Stimulated activated CD8-positive, alpha-beta memory T cell treated with anti-CD3 and anti-CD28 coated beads, Interleukin-12 subunit alpha, Interleukin-12 subunit beta, amount 100 ng/mL, for 4 hours (primary cell): ENCODE data around the gene CKLF.
"Not testable (repeated sequence)": the region's sequence is repeated elsewhere in the genome, so short reads cannot be mapped to it uniquely, and the experiment has no call there.

Experiments
- DNase-seq: peaks from one replicate; pipeline ENCODE4 v3.0.0-alpha.2; 2020; ENCODE audit warnings: low read depth

CKLF gene, protein sequence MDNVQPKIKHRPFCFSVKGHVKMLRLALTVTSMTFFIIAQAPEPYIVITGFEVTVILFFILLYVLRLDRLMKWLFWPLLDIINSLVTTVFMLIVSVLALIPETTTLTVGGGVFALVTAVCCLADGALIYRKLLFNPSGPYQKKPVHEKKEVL

DNA sequence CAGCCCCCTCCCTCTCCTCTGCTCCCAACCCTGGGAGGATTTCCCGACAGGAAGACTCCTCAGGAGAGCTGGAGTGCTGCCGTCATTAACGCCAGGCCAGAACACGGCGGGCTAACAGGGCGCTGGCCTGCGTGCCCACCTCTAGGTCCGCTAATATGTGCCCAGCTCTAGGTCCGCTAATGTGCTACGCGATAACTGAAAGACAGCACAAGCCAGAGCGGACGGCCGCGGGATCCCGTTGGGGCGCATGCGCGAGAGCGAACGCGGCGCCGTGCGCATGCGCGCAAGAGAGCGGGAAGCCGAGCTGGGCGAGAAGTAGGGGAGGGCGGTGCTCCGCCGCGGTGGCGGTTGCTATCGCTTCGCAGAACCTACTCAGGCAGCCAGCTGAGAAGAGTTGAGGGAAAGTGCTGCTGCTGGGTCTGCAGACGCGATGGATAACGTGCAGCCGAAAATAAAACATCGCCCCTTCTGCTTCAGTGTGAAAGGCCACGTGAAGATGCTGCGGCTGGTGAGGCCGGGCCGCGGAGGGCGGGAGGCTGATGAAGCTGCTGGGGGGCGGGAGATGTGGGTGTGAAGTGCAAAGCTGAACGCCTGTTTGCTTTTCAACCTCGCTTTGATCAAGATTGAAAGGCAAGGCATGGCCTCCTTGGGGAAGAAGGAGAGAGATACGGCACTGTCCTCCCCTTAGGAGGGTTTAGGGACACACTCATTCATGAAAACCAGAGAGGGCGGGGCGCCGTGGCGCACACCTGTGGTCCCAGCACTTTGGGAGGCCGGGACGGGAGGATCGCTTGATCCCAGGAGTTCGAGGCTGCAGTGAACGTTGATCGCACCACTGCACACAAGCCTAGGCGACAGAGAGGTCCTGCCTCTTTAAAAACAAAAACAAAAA is at the start of gene CKLF:
Gene CKLF (plus strand): TSS at position 291 of the 892 bp plus-strand sequence. CDS start 140 bp downstream, at position 431.
- DNase-seq, result peak; percentile 87

DNA sequence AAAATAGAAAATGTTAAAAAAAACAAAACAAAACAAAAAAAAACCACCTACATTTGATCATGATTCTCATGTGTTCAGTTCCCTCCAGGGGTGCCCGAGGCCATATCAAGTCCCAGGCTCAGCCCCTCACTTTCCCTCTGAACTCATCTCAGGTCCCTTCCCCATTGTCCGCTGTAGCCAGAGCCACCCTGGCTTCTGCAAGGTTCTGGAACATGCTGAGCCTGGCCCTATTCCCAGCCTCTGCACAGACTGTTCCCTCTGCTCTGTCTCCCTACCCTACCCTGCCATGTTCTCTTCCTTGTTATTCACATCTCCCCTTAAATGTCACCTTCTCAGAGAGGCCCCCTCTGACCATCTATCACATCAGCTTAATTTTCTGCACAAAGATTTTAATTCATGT is 49.3 kb upstream of the CKLF start:
- DNase-seq, result no peak

DNA sequence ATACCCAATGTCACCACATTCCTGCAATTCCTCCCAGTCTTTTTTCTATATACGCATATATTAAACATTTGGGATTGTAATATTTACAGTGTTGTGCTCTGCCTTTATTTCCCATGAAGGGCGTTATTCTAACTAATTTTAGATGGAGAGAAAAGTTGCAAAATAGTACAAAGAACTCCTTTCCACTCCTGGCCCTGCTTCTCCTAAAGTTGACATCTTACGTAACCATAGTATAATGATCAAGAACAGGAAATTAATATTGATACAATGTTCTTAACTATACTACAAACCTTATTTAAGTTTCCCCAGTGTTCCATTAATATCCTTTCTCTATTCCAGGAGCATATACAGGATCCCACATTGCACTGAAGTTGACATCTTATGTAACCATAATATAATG is 48.8 kb upstream of the CKLF start:
- DNase-seq, result no peak

DNA sequence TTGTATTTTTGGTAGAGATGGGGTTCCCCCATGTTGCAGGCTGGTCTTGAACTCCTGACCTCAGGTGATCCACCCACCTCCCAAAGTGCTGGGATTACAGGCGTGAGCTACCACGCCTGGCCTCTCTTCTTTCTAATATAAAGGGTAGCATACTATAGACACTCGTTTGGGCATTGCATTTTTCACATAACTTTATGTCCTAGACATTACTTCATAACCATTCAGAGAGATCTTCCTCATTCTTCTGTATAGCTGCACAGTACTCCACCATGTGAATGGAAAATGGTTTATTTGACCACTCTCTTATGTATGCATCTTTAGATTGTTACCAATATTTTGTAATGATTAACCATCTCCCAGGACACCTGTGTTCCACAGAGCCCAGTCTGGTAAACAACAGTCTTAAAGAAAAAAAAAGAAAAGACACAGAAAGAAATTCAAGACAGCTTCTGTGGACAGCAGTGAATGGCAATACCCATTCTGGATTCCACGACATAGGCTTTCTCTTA is 44.6 kb upstream of the CKLF start:
- no peak for DNase-seq

DNA sequence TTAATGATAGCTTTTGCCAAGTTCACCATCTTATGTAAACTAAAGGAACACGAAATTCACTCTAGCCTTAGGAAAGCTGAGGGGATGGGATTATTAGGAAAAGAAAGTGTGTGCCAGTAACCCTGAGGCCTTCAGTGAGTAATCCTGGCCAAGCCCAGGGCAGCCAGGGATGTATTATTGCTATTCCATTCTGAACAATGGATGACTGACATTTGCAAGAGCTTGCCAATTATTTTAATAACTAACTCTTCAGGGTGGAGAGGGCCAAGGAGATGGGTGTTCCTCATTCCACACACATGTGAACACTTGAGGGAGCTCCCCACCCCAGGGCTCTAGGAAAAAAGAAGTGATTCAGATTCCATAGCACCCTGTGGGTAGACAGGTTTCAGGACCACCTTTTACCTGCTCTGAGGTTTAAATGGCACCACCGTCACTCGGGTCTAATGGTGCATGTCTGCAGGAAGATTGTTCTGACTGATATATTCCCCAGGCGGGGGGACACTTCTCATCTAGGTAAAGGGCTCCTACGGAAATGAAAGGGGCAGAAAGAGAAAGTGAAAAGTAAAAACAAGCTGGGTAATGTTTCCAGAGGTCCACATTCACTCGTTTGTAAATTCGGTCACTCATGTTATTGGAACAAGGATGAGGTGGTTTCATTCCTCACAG is 44.0 kb upstream of the CKLF start:
- DNase-seq, result no peak

DNA sequence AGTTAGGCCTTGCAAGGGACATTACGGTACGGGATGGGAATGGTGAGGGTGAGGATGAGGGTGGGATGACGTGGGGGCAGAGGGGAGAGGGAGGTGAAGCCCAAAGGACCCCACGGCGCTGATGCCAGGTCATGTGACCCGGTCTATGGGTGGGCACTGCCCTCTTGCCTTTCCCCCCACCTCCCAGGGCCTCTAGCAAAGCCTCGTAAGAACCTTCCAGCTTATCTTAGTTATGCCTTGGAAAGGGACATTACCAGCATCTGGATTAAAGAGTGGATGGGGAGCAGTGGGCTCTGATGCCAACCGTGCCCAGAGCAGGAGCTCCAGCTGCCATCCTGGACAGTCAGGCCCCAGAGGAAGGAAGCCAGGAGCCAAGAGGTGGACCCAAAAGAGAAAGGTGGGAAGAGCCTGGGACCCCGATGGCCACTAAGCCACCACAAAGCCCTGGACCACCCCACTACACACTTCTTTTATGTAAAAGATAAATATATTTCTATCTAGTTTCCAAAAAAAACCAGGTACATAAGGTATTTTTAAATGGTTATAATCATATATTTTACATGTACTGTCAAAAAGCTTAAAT is 43.4 kb upstream of the CKLF start:
- DNase-seq, result no peak

DNA sequence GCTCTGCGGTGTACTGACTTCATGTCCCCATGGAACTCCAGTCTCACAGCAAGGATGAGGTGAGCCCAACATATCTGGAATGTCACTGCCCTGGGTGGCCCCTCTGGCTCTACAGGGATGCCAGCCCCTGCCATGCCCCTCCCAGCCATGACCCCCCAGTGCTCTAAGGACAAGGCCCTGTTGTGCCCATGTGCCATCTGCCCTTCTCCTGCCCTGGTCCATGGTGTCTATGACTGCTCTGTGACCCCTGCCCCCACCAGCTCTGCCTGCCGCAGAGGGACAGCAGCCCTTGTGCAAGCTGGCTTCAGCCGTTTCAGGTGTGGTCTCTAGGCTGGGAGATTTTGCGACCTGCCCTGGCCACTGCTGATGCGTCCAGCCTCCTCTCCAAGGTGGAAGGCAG is 42.8 kb upstream of the CKLF start:
- DNase-seq, result no peak

DNA sequence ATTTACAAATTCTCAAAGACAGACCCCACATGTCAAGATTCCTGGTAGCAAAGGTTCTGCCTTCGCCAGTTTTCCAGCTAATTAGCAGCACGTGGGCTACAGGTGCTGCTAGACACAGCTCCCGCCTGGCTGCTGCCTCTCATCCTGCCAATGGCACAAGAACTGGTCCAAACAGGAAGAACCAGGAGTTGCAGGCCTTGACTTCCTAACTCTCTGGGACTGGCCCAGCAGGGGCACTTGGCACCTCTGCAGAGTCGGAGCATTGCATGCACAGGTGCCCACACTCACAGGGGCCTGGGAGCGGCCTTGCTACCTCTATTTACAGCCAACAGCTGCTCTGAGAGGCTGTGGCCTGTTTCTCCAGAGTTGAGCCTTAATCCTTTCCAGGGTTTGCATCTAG is 42.1 kb upstream of the CKLF start:
- DNase-seq, result no peak

DNA sequence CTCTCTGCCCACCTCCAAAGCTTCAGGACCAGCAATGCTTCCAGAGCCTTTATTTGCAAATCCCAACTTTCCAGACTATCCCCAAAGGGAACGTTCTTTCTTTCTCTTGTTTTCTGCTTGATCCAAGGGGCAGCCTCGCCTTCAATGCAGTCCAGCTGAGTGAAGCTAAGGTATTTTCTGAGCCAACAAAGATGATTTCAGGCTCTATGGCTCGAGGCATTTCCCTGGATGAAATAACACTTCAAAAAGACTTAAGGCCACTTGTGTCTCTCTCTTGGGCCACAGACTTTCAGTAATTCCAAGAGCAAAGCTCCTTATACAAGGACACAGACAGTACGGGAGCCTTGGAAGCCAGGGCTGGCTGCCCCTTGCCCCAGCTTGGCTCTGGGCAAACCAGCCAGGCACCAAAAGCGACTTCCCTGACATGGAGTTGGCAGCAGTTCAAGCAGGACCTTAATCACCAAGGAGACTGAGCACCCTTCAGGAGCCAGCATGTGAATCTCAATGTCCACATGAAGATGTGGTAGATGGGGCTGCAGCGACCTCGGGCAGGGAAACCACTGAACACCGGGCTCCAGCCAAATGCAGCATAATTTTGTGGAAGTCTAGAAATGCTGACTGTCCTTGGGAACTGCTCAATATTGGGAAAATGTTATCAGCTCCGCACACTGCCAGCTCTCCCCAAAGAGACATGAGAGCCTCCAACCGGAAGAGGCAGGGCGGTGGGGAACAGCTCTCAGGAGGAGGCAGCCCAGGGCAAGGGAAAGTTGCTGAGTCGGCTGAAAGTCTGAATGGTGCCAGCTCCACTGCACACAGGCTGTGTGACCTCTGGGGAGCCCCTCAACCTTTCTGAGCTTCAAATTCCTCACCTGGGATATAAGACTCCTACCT is 41.4 kb upstream of the CKLF start:
- DNase-seq, result no peak

DNA sequence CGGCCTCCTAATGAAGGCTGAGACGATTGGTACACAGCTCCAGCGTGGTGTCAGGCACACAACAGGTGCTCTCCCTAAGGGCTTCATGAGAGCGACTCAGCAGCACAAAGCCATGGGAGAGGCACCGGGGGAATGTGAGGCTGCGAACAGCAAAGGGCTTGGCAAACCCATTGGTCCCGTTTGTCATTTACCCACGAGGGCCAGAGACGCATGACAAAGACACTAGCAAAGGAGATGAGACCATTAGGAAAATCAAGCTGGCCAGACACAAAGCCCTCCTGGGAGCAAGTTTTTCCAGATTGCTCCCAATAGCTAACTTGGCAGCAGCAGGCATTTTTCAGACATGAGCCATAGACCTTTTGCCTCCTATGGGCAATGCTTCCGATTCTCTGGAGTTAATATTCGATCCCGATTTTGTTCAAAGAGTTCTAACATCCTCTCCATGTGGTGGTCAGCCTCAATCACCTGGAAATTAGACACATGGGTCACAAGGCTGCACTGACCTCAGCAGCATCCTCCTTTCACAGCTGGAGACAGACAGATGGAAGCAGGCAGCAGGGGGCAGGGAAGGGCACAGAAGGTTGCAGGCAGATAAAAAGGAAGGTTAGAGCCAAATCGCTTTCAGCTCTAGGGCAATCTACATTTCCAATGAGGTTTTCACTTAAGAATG is 40.6 kb upstream of the CKLF start:
- no peak for DNase-seq

DNA sequence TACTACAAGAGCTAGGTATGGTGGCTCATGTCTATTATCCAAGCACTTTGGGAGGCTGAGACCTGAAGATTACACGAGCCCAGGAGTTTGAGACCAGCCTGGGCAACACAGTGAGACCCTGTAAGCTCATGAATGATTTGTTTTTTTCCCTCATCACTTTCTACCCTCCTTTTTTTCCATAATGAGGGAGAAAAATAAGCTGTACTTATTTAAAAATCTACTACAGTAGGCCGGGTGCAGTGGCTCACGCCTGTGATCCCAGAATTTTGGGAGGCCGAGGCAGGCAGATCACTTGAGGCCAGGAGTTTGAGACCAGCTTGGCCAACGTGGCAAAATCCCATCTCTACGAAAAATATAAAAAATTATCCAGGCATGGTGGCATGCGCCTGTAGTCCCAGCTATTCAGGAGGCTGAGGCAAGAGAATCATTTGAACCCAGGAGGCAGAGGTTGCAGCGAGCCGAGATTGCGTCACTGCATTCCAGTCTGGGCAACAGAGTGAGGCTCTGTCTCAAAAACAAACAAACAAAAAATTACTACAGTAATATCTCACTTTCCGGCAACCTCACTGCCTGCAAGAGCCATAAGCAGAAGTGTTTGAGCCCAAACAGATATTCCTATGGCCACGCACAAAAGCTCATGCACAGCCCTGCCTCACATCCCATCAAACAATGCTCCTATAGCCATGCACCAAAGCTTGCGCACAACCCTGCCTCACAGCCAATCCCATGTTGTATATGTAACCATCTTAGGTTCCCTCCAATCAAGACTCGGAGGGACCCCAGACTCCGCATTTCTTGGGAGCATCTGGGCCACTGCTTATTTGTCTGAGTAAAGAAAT is 39.9 kb upstream of the CKLF start:
- no peak for DNase-seq

DNA sequence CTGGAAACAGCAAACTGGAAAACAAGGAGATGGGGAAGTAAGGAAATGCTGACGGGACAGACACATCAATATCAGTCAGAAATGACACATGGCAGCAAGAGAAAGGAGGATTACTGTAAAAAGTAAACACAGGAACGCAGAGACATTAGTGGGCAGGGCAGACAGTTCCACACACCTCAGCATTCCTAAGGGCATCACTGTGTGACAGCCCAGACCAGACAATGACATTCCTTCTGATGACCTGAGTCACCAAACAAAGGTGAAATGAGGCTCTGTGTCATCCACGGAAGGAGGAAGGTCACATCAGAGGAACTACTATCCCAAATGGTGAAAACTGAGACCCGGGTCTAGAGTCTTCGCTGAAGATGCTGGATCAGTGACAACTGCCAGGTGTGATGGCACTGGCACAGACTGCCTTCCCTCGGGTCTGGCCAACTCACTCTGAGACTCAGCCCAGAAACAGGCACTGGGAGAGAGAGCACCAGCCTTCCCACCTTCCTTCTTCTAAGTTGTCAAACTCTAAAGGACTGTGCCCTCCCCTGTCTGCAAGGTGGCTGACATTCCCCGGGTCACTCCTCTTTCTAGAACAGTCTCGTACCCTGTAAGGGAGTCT is 39.2 kb upstream of the CKLF start:
- DNase-seq, result no peak

DNA sequence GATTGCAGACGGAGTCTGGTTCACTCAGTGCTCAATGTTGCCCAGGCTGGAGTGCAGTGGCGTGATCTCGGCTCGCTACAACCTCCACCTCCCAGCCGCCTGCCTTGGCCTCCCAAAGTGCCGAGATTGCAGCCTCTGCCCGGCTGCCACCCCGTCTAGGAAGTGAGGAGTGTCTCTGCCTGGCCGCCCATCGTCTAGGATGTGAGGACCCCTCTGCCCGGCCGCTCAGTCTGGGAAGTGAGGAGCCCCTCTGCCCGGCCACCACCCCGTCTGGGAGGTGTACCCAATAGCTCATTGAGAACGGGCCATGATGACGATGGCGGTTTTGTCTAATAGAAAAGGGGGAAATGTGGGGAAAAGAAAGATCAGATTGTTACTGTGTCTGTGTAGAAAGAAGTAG is 38.0 kb upstream of the CKLF start:
- not testable (repeated sequence) for DNase-seq

DNA sequence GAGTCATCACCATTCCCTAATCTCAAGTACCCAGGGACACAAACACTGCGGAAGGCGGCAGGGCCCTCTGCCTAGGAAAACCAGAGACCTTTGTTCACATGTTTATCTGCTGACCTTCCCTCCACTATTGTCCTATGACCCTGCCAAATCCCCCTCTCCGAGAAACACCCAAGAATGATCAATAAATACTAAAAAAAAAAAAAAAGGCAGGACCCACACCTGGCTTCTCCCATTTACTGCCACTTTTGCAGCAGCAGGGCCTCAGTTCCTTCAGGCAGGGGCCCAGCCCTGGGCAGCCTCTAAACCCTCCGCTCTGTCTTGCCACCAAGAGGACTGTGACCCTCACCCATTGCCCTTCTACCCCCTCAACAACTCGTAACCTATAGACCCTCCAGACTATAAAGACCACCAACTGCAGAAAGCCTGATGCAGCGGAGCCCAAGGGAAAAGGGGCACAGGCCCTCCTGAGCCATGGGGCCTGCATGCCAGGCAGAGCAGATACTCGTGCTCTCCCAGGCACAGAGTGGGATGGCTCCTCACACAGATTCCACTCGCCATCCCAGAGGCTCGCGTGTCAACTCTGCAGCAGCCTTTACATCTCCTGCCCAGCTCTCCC is 37.3 kb upstream of the CKLF start:
- DNase-seq, result not testable (repeated sequence)

DNA sequence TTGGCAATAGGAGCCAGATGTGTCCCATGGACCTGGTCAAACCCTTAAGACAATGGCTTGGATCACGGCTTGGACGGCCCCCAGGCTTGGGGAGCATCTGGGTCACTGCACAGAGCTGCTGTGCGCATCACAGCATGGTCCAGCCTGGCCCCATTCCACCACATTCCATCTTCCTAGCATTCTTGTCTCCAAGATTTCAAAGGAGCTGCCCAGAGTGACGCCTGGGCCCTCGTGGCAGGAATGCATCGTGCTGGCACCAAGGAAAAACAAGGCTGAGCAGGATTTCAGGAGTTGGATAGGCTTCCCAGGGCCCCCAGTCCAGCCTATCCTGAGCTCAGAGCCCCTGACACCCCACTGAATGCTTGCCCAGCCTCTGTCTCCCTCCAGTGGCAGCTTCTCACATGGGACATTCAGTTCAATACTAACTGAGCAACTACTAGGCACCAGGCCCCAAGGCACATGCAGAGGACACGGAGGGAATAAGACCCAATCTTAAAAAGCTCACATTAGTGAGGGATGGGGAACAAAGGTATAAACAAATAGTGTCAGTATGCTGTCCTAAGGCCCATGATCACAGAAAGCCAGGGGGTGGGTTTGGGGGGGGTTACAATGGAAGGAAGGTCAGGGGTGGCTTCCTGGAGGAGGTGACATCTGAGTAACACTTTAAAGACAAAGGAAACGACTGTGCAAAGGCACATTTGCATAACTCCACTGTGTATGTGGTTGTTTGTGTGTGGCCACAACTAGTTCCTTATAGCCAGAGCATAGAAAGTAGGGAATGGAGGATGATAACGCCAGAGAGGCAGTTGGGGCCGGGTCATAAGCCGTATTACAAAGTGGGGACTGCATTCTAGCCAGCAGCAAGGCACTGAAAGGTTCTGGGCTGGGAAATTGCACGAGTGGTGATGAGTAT is 36.5 kb upstream of the CKLF start:
- DNase-seq, result no peak

DNA sequence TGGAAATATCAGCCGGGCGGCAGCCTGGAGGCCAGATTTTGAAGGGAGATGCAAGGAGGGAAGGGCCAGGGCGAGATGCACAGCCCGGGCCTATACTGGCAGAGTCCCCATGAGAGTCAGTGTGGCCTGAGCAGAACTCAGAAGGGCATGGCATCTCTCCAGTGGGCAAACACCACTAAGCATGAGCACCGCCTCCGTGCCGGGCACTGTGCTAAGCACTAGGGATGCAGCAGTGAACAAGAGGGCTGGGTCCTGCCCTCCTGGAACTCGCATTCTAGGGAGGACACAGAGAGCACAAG is 35.9 kb upstream of the CKLF start:
- no peak for DNase-seq

DNA sequence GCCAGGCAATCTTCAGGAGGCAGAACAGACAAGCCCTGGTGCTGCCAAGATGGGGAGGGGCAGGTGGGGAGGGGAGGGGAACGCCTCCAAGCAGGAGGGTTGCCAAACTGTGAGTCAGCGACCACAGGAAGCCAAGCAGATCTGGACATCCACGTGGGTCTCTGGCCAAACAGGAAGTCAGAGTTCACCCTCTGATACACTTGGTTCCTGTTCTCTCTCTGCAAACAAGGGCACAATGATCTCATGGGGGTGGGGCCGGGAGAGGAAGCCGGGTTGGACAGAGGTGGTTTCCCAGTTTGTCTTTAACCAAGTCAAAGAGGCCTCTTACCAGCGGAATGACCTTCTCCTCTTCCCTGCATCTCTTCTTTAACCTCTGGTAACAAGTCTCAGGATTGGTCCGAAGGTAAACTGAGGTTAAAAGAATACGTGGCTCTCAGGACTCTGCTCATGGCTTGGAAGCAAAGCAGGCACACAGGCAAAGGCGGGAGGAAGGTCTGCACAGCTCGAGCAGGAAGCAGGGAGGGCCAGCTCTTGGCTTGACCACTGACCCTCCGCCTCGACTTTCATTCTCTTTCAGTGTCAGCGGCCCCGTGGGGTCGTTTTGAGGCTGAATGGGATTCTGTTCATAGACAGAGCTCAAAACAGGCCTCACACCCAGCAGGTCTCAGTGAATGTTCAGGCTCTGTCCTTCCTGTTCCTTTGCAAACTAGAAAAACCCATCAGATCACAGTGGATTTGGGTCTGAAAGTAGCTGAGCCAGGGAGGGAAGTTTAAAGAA is 35.4 kb upstream of the CKLF start:
- DNase-seq, result peak; percentile 66
